HG03064 (cell line): Measurements from ENCODE around the gene IGLON5.

Source experiments
- ATAC-seq: cut with Tn5 transposase; IDR thresholded peaks from one replicate; pipeline ENCODE4 v1.9.1; 2021; ENCODE audit warnings: low read depth; ENCODE audit not compliant: unreplicated experiment

IGLON5 gene

GRCh38 chr19:51337861-51338562 lies 26.6 kb downstream of the IGLON5 start:
- ATAC-seq = no peak

GRCh38 chr19:51338563-51339312 lies 27.3 kb downstream of the IGLON5 start:
- no peak for ATAC-seq

- no peak for ATAC-seq
Observed at GRCh38 chr19:51339313-51339686, 27.9 kb downstream of the IGLON5 start.

- ATAC-seq = no peak
Observed at GRCh38 chr19:51339687-51340656, 28.5 kb downstream of the IGLON5 start.

GRCh38 chr19:51341066-51341465 lies 29.6 kb downstream of the IGLON5 start:
- ATAC-seq = no peak

GRCh38 chr19:51341976-51342580 lies 30.6 kb downstream of the IGLON5 start, which contains the start of gene VSIG10L:
VSIG10L (minus strand) TSS chr19:51342139; CDS start chr19:51342124, 15 bp downstream.
- no peak for ATAC-seq

GRCh38 chr19:51342631-51343569 lies 31.5 kb downstream of the IGLON5 start:
- ATAC-seq = no peak

- ATAC-seq = no peak
Observed at GRCh38 chr19:51345076-51345620, 33.7 kb downstream of the IGLON5 start.

GRCh38 chr19:51346742-51347141 lies 35.3 kb downstream of the IGLON5 start:
- ATAC-seq = no peak

GRCh38 chr19:51347209-51347928 lies 35.9 kb downstream of the IGLON5 start:
- ATAC-seq = no peak

GRCh38 chr19:51351266-51351990 lies 40.0 kb downstream of the IGLON5 start:
- ATAC-seq = no peak

GRCh38 chr19:51352783-51353360 lies 41.4 kb downstream of the IGLON5 start:
- no peak for ATAC-seq

- ATAC-seq = no peak
Observed at GRCh38 chr19:51354103-51354741, 42.8 kb downstream of the IGLON5 start.

GRCh38 chr19:51354742-51355148 lies 43.3 kb downstream of the IGLON5 start:
- no peak for ATAC-seq

- no peak for ATAC-seq
Observed at GRCh38 chr19:51356159-51356801, 44.8 kb downstream of the IGLON5 start.

GRCh38 chr19:51357952-51358351 lies 46.5 kb downstream of the IGLON5 start:
- ATAC-seq = no peak
